ENCODE data around the gene CDC42BPA.
"Not testable (repeated sequence)": the region's sequence is repeated elsewhere in the genome, so short reads cannot be mapped to it uniquely, and the experiment has no call there.

CDC42BPA gene

DNA sequence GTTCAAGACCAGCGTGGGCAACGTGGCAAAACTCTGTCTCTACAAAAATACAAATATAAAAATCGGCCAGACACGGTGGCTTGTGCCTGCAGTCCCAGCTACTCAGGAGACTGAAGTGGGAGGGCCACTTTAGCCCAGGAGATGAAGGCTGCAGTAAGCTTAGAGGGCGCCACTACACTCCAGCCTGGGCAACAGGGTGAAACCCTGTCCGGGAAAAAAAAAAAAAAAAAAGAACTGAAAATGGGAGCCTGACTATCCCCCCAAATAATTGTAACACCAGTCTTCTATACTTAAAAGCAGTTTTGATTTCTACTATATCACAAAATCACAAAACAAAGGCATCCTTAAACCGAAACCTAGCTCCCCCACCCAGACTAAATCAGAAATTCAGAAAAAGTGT is 60.3 kb downstream of the CDC42BPA start:
- WGBS, 2 experiments (ENCODE audit: insufficient coverage in 2 of 2): 81 to 83% methylated on average over 2 to 4 of the region's 7 CpGs
- no peak overlapping the region for H3K27ac ChIP-seq (ENCODE audit: low read depth, low read length, severe bottlenecking)
- no peak overlapping the region for H3K4me3 ChIP-seq (ENCODE audit: extremely low read depth, insufficient read depth, low read length, poor library complexity, severe bottlenecking)

DNA sequence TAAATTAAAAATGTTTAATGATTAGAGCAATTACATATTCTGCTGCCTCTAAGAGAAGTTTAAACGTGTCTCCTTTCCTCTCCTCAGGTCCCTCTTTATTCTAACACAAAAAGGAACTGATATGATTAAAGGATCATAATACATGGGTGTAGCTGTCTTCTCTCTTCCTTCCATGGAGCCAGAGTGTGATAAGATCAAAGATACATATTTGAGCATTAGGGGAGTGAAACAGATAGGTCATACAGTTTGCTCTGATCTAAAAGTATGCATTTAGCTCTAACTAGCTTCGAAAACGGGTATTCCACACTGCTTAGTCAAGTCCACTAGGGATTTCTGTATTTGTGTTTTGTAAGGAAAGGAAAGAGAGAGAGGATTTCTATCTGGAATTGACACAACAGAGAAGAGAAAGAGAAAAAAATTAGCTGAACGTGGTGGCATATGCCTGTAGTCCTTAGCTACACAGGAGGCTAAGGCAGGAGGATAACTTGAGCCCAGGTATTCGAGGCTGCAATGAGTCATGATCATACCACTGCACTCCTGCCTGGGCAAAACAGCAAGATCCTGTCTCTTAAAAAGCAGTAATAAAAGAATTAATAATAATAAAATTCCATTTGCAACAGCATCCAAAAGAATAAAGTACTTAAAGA is 63.1 kb downstream of the CDC42BPA start:
- Histone ChIP-seq H3K36me3 (ENCODE audit: control insufficient read depth, insufficient read depth, low read length) (no peaks in the 10 kb centered on the region), H3K4me1 (ENCODE audit: control insufficient read depth, insufficient read depth, low read length, poor library complexity, severe bottlenecking) (no peaks in the 10 kb centered on the region), H3K27ac (ENCODE audit: low read depth, low read length, severe bottlenecking) (no peak overlapping the region), H3K9me3 (ENCODE audit: control insufficient read depth, low read length) (no peaks in the 10 kb centered on the region), H3K4me3 (ENCODE audit: extremely low read depth, insufficient read depth, low read length, poor library complexity, severe bottlenecking) (no peak overlapping the region)
- 79 to 92% methylated on average over 2 to 3 of the region's 5 CpGs for WGBS, 2 experiments (ENCODE audit: insufficient coverage in 2 of 2)

More for the DNA sequence above, 60.3 kb downstream of the CDC42BPA start:
- Histone ChIP-seq H3K36me3 (ENCODE audit: control insufficient read depth, insufficient read depth, low read length) (no peaks in the 10 kb centered on the region), H3K9me3 (ENCODE audit: control insufficient read depth, low read length) (no peaks in the 10 kb centered on the region), H3K4me1 (ENCODE audit: control insufficient read depth, insufficient read depth, low read length, poor library complexity, severe bottlenecking) (no peaks in the 10 kb centered on the region)

DNA sequence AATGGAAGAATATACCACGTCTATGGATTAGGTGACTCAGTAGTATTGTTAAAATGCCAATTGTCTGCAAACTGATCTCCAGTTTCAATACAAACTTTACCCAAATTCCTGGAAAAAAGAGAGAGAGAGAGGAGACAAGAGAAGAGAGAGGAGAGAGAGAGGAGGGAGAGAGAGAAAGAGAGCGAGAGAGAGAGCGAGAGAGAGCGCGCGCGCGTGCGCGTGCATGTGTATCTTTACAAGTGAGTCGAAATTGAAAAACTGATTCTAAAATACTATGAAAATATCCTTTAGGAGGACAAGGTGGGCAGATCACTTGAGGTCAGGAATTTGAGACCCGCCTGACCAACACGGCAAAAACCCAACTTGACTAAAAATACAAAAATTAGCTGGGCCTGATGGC is 65.2 kb downstream of the CDC42BPA start:
- Histone ChIP-seq H3K36me3 (ENCODE audit: control insufficient read depth, insufficient read depth, low read length) (no peaks in the 10 kb centered on the region), H3K4me3 (ENCODE audit: extremely low read depth, insufficient read depth, low read length, poor library complexity, severe bottlenecking) (no peak overlapping the region), H3K27ac (ENCODE audit: low read depth, low read length, severe bottlenecking) (no peak overlapping the region), H3K9me3 (ENCODE audit: control insufficient read depth, low read length) (no peaks in the 10 kb centered on the region), H3K4me1 (ENCODE audit: control insufficient read depth, insufficient read depth, low read length, poor library complexity, severe bottlenecking) (no peaks in the 10 kb centered on the region)
- WGBS, 2 experiments (ENCODE audit: insufficient coverage in 2 of 2): 96 to 100% methylated on average over 5 to 8 of the region's 13 CpGs

DNA sequence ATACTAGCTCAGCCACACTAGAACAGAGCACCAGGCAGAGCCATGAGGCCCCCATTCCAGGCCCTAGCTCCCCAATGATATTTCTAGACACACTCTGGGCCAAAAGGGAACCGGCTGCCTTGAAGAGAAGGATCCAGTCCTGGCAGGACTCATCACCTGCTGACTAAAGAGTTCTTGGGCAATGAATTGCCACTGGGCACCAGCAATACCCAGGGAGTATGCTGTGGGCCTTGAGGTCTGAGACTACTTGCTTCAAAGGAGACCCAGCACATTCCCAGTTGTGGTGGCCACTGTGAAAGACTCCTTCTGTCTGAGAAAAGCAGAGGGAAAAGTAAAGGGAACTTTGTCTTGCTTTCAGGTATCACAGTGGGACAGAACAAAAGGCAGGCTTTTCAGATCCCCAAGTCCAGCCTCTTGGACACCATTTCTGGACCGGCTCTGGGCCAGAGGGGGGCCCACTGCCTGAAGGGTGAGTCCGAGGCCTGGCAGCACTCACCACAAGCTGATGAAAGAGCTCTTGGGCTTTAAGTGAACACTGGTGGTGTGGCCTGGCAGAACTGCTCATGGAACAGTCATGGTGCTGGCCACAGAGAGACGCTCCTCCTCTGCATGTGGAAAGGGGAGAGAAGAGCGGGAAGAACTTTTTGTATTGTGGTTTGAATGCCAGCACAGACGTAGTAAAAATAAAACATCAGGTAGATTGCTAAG is 72.5 kb downstream of the CDC42BPA start:
- Histone ChIP-seq H3K9me3 (ENCODE audit: control insufficient read depth, low read length) (no peaks in the 10 kb centered on the region), H3K27ac (ENCODE audit: low read depth, low read length, severe bottlenecking) (no peak overlapping the region), H3K4me3 (ENCODE audit: extremely low read depth, insufficient read depth, low read length, poor library complexity, severe bottlenecking) (no peak overlapping the region), H3K4me1 (ENCODE audit: control insufficient read depth, insufficient read depth, low read length, poor library complexity, severe bottlenecking) (no peaks in the 10 kb centered on the region), H3K36me3 (ENCODE audit: control insufficient read depth, insufficient read depth, low read length) (peaks cover 4% of the 10 kb centered on the region)
- WGBS, 2 experiments (ENCODE audit: insufficient coverage in 2 of 2): 96 to 100% methylated on average over 6 of the region's 6 CpGs

DNA sequence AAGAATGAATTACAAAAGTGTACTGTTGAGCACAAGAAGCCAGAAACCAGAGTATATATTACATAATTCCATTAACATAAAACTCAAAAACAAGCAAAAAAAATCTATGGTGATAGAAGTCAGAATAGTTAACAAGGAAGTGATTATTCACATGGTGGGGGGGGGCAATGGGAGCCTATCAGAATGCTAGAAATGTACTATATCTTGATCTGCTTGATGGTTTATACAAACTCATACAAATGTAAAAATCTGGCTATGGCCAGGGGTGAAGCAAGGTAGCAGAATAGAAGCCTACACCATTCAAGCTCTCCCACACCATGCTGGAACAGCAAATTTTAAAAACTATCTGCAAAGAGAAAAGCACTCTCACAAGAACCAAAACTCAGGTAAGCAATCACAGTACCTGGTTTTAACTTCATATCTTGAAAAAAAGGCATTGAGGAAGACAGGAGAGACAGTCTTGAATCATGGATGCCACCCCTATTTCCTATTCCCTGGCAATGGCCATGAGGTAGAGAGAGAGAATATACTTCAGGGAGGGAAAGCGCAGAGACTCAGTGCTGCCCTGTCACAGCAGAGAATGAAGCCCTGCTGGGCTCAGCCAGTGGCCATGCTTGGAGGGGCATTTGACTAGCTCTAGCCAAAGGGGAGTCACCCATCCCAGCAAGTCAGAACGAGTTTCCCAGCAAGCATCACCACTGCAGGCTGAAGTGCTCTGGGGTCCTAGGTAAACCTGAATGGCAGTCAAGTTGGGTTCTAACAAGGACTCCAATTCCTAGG is 73.8 kb downstream of the CDC42BPA start:
- WGBS, 2 experiments (ENCODE audit: insufficient coverage in 2 of 2): 89 to 100% methylated on average over 1 of the region's 2 CpGs
- H3K36me3 ChIP-seq (ENCODE audit: control insufficient read depth, insufficient read depth, low read length): peaks cover 4% of the 10 kb centered on the region
- no peaks in the 10 kb centered on the region for H3K9me3 ChIP-seq (ENCODE audit: control insufficient read depth, low read length)
- H3K4me3 ChIP-seq (ENCODE audit: extremely low read depth, insufficient read depth, low read length, poor library complexity, severe bottlenecking): no peak overlapping the region
- H3K4me1 ChIP-seq (ENCODE audit: control insufficient read depth, insufficient read depth, low read length, poor library complexity, severe bottlenecking): no peaks in the 10 kb centered on the region
- H3K27ac ChIP-seq (ENCODE audit: low read depth, low read length, severe bottlenecking): no peak overlapping the region

DNA sequence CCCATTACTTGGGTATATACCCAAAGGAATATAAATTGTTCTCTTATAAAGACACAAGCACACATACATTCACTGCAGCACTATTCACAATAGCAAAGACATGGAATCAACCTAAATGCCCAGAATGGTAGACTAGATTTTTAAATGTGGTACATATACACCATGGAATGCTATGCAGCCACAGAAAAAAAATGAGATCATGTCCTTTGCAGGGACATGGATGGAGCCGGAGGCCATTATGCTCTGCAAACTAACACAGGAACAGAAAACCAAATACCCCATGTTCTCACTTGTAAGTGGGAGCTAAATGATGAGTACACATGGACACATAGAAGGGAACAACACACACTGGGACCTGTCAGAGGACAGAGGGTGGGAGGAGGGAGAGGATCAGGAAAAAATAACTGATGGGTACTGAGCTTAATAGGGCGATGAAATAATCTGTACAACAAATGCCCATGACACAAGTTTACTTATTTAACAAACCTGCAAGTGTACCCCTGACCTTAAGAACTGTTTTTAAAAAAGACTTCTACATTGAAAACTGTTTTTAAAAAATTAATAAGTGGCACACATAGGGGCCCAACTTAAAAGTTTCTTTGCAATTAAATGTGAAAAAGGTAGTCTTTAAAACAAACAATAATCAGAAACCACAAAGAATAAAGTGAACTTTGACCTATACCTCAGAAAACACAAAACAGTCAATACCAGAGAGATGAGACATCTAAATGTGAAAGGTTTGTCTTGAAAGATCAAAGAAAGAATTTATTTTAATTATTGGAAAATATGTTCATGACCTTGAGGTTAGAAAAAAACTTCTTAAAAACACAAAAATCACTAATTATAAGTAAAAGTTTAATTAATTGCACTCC is 75.2 kb downstream of the CDC42BPA start:
- Histone ChIP-seq H3K4me3 (ENCODE audit: extremely low read depth, insufficient read depth, low read length, poor library complexity, severe bottlenecking) (no peak overlapping the region), H3K9me3 (ENCODE audit: control insufficient read depth, low read length) (no peaks in the 10 kb centered on the region), H3K27ac (ENCODE audit: low read depth, low read length, severe bottlenecking) (no peak overlapping the region), H3K4me1 (ENCODE audit: control insufficient read depth, insufficient read depth, low read length, poor library complexity, severe bottlenecking) (no peaks in the 10 kb centered on the region), H3K36me3 (ENCODE audit: control insufficient read depth, insufficient read depth, low read length) (peaks cover 4% of the 10 kb centered on the region)
- WGBS, 2 experiments (ENCODE audit: insufficient coverage in 2 of 2): no CpG with 5 or more reads among the region's 2 CpGs

DNA sequence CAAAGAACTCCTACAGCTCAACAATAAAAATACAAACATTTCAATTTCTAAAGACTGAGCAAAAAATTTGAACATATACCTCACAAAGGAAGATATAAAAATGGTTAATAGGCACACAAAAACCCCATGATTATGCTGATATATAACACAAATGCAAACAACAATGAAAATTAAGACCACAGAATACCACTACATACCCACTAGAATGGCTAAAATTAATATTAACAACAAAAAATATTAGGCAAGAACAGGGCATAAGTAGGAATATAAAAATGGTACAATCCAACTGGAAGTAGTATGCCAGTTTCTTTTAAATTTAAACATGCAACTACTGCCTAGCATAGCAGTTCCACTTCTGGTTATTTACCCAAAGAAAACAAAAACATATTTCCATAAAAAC is 77.3 kb downstream of the CDC42BPA start:
- Histone ChIP-seq H3K4me1 (ENCODE audit: control insufficient read depth, insufficient read depth, low read length, poor library complexity, severe bottlenecking) (no peaks in the 10 kb centered on the region), H3K9me3 (ENCODE audit: control insufficient read depth, low read length) (no peaks in the 10 kb centered on the region), H3K36me3 (ENCODE audit: control insufficient read depth, insufficient read depth, low read length) (no peaks in the 10 kb centered on the region), H3K4me3 (ENCODE audit: extremely low read depth, insufficient read depth, low read length, poor library complexity, severe bottlenecking) (no peak overlapping the region), H3K27ac (ENCODE audit: low read depth, low read length, severe bottlenecking) (no peak overlapping the region)

DNA sequence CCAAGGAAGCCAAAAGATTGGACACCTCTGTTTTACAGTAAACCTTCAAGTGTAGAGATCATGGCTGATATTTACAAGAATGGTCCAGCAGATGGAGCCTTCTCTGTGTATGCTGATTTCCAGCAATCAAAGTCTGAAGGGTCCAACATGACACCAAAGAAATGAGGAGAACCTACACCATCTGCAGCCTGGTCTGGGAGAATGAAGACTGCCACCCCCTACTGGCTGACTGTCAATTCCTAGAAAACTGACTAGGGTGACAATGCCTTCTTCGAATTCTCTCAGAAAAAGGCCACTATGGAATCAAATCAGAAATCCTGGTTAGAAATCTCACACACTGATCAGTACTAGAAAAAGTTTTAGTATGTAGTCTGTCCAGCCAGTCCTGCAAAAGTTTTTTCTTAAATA is 83.3 kb downstream of the CDC42BPA start:
- H3K27ac ChIP-seq (ENCODE audit: low read depth, low read length, severe bottlenecking): no peak overlapping the region
- H3K9me3 ChIP-seq (ENCODE audit: control insufficient read depth, low read length): no peaks in the 10 kb centered on the region
- H3K4me3 ChIP-seq (ENCODE audit: extremely low read depth, insufficient read depth, low read length, poor library complexity, severe bottlenecking): no peak overlapping the region
- WGBS, 2 experiments (ENCODE audit: insufficient coverage in 2 of 2): 100% methylated on average over 1 of the region's 1 CpG; no CpG with 5 or more reads in 1 of the 2 experiments
- H3K4me1 ChIP-seq (ENCODE audit: control insufficient read depth, insufficient read depth, low read length, poor library complexity, severe bottlenecking): no peaks in the 10 kb centered on the region
- peaks cover 3% of the 10 kb centered on the region for H3K36me3 ChIP-seq (ENCODE audit: control insufficient read depth, insufficient read depth, low read length)

DNA sequence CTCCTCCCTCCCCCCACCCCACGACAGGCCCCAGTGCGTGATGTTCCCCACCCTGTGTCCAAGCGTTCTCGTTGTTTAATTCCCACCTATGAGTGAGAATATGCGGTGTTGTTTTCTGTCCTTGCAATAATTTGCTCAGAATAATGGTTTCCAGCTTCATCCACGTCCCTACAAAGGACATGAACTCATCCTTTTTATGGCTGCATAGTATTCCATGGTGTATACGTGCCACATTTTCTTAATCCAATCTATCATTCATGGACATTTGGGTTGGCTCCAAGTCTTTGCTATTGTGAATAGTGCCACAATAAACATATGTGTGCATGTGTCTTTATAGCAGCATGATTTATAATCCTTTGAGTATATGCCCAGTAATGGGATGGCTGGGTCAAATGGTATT is 87.2 kb downstream of the CDC42BPA start:
- not testable (repeated sequence) for H3K9me3 ChIP-seq (ENCODE audit: control insufficient read depth, low read length); H3K36me3 ChIP-seq (ENCODE audit: control insufficient read depth, insufficient read depth, low read length); H3K4me1 ChIP-seq (ENCODE audit: control insufficient read depth, insufficient read depth, low read length, poor library complexity, severe bottlenecking); H3K27ac ChIP-seq (ENCODE audit: low read depth, low read length, severe bottlenecking); H3K4me3 ChIP-seq (ENCODE audit: extremely low read depth, insufficient read depth, low read length, poor library complexity, severe bottlenecking)
- WGBS, 2 experiments (ENCODE audit: insufficient coverage in 2 of 2): 80% methylated on average over 2 of the region's 7 CpGs; no CpG with 5 or more reads in 1 of the 2 experiments

DNA sequence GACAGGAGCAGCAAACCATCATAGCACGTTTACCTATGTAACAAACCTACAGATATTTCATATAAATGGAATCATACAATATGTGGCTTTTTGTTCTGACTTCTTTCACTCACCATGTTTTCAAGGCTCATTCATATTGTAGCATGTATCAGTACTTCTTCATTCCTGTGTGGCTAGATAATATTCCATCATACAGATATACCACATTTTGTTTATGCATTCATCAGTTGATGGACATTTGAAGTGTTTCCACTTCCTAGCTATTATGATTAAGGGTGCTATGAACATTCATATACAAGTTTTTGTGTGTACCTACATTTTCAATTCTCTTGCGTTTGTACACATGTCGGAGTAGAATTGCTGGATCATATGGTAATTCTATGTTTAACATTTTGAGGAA is 90.1 kb downstream of the CDC42BPA start:
- H3K4me1 ChIP-seq (ENCODE audit: control insufficient read depth, insufficient read depth, low read length, poor library complexity, severe bottlenecking): no peaks in the 10 kb centered on the region
- no peak overlapping the region for H3K4me3 ChIP-seq (ENCODE audit: extremely low read depth, insufficient read depth, low read length, poor library complexity, severe bottlenecking)
- H3K27ac ChIP-seq (ENCODE audit: low read depth, low read length, severe bottlenecking): no peak overlapping the region
- no peaks in the 10 kb centered on the region for H3K9me3 ChIP-seq (ENCODE audit: control insufficient read depth, low read length)
- peaks cover 3% of the 10 kb centered on the region for H3K36me3 ChIP-seq (ENCODE audit: control insufficient read depth, insufficient read depth, low read length)
- WGBS, 2 experiments (ENCODE audit: insufficient coverage in 2 of 2): no CpG with 5 or more reads among the region's 3 CpGs

Measured in mesodermal cell (in vitro differentiated cells).